ENCODE results near the gene OPCML.

GRCh38 chr11:132883241-132883640 is 649.1 kb downstream of the OPCML start:
- TF ChIP-seq EP300 (IDR thresholded peaks at IDR 0.05) (no peak), POLR2A (IDR thresholded peaks at IDR 0.05; ENCODE audit: low read depth) (no peak), CTCF (IDR thresholded peaks at IDR 0.05) (no peak)

All from esophagus muscularis mucosa (tissue), 4 donors.